GM21381 (cell line): ENCODE measurements around the gene RPA1.
A peak's percentile ranks its signal among the peaks of the same experiment; 100 is the strongest.
"Not testable (repeated sequence)": the region's sequence is repeated elsewhere in the genome, so short reads cannot be mapped to it uniquely, and the experiment has no call there.

Source experiments
- ATAC-seq: cut with Tn5 transposase; IDR thresholded peaks from one replicate; pipeline ENCODE4 v1.9.1; 2021; ENCODE audit warnings: mild to moderate bottlenecking, moderate library complexity; ENCODE audit not compliant: unreplicated experiment

RPA1 gene

DNA sequence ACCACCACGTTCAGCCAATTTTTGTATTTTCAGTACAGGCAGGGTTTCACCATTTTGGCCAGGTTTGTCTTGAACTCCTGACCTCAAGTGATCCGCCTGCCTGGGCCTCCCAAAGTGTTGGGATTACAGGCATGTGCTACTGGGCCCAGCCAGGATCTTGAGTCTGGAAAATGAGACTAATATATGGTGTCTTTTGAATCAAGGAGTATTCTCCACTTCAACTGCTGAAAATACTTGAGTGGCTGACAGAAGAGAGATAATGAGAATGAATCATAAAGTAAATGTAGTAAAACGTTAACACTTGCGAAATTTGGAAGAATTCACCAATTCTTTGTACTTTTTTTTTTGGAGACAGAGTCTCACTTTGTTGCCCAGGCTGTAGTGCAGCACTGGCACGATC, 16.7 kb upstream of the RPA1 start:
- ATAC-seq = no peak

DNA sequence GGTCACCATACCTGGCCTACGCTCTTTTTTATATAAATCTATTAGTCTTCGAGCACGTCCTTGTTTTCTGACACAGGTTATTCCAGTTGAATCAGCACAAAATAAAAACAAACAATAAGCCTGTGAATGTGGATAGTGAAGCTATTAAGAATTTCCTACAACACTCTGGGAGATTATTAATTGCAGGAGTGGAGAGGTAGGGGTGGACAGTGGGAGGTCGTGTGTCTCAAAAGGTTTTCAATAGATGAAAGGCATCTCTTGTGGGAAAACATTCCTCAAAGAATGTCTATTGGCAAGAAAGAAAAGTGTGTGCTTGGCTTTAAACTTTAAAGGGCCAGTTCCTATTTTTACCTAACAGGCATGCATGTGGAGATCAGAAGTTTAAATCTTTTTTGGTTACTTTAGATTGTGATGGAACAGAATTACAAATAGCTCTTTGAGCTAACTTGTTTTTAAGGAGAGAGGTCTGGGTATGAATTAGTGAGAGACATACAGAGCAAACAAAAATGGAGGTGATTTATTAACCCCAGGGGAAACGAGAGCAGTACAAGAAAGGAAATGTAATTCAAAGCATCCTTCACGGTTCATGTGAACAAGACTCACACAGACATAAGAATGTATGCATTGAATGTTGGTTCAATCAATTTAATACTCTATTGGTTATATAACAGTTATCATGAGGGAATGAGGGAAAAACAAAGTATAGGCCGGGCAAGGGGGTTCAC, 9.1 kb upstream of the RPA1 start:
- no peak for ATAC-seq

- no peak for ATAC-seq
Measured at GRCh38 chr17:1829216-1829591, 601 bp upstream of the RPA1 start.

DNA sequence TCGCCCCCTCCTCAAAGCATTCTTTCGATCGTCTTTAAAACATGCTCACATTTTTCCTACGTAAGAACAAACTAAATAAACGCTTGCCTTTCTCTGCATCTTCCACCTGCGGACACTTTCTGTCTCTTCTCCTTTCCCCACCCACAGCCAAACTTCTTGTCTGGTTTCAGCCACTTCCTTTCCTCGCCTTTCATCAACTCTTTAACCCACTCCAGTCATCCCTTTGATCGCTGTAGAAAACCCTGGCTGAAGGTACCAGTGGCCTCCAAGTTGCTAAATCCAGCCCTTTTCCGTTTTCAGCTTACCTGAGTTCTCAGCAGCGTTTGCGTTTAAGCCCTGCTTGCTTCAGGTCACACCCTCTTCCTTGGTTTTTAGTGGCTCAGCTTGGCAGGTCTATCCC, 483 bp downstream of the RPA1 start:
- ATAC-seq = no peak

DNA sequence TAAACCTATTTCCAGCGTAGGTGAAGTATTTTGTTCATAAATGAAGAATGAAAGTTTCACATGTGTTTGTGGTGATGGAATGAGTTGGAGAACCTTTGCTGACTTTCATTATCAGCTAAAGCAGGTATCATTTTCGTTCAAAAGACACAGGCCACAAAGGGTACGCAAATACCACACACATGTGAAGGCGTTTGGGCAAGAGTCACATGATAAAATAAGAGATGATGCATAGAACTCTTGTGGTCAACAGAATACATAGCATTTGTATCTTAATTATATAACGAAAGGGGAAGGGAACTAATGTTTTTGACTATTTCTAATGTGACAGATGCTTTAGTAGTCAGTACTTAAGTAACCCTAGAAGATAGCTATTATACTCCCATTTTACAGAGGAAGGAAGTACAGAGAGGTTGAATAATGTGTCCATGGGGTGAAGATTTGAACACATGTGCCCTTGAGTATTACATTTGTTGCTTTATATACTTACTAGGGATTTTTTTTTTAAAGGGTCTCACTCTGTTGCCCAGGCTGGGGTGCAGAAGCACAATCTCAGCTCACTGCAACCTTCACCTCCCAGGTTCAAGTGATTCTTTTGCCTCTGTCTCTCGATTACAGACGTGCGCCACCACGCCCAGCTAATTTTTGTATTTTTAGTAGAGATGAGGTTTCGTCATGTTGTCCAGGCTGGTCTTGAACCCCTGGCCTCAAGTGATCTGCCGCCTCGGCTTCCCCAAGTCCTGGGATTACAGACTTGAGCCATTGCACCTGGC, 4.8 kb downstream of the RPA1 start:
- ATAC-seq = peak; percentile 50

GRCh38 chr17:1839516-1839915, 9.7 kb downstream of the RPA1 start:
- ATAC-seq = no peak

- no peak for ATAC-seq
Measured at GRCh38 chr17:1843947-1844346, 14.1 kb downstream of the RPA1 start.

DNA sequence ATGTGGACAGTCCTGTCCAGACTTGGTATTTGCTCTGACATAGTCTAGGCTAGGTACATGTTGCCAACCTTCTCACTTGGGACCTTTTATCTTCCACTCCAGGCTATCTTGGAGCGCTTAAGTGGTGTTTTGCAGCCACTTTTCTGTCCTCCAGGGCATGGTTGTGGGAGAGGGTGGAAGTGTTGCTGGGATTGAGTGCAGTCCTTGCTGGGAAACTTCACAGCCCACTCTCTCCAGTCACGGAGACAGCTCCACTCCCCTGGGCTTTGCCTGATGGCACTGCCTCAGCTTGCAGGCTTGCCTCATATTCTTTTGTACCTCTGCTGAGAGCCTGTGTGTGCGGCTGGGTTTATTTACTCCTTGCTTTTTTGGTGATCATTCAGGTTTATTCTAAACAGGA, 17.4 kb downstream of the RPA1 start:
- no peak for ATAC-seq

DNA sequence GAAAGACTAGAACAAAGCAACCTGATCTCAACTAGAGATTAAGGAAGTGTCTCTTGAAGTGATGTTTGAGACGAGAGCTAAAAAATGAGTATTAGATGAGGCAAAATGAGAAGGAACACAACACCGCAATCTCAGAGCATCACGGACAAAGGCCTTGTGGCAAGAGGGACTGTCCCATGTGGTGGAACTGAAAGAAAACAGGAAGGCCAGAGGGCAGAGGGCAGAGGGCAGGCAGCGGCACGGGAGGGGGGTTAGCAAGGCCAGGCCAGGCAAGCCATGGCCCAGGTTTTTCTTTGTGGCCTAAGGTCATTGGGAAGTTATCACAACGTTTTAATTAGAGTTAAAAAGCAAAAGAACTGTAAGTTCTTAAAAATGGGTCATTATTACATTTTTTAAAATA, 22.5 kb downstream of the RPA1 start:
- ATAC-seq = no peak

DNA sequence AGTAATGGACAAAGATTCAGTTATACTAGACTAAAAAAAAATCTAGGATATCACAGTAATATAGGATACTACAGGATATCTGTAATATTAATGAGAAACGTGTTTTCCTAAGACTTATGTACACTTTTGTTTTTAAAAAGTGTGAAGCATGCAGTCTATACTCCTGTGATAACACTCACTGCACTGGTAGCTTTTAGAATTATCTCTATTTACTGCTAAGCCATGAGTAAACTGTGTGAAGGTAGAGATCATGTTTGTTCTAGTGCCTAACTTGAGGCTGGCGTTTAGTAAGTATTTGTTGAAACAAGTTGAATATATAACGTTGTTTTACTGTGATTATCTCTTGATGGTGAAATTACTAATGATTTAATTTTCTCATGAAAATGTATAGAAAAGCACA, 23.9 kb downstream of the RPA1 start:
- ATAC-seq = no peak

DNA sequence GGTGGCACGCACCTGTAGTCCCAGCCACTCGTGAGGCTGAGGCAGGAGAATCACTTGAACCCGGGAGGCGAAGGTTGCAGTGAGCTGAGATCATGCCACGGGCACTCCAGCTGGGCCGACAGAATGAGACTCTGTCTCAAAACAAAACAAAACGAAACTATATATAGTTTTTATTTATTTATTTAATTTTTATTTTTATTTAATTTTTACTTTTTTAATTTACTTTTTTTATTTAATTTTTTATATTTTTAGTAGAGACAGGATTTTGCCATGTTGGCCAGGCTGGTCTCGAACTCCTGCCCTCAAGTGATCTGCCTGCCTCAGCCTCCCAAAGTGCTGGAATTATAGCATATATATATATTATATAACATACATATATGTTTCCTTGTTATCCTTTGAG, 26.7 kb downstream of the RPA1 start:
- not testable (repeated sequence) for ATAC-seq

DNA sequence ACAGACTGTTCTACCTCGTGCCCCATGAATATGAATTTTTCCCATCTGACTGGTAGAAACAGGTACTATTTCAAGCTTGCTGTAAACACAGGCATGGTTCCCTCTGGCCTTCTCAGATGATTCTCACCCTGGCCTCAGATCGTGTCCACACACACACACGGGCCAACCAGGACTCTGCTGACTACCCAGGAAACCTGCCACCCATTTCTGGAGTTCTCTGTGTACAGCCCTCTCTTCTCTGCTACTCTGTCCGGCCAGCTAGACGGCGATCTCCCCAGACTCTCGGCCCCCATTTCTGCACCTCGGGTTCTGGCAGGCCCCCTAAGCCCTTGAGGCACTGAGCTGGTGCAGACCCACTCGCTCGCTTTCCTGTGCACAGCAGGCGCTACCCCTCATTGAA, 31.2 kb downstream of the RPA1 start:
- no peak for ATAC-seq

DNA sequence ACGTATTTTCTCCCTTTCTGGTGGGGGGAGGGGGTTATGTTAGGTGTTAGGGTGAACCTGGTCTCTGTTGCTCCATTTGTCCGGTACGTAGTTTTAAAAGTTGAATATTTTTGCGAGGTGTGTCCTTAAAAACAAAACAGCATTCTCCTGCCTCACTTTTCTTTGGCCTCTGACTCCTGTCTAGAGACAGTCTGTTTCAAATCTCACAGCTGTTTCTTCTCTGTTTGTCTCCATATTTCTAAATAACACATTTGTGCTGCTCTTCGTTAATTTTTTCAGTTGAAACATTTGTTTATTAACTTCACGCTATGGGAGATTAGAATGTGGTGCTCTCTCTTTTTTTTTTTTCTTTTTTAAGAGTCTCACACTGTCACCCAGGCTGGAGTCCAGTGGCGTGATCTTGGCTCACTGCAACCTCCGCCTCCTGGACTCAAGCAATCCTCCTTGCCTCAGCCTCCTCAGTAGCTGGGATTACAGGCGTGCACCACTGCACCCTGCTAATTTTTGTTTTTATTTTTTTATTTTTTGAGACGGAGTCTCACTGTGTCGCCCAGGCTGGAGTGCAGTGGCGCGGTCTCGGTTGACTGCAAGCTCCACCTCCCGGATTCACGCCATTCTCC, 31.7 kb downstream of the RPA1 start:
- ATAC-seq = no peak

DNA sequence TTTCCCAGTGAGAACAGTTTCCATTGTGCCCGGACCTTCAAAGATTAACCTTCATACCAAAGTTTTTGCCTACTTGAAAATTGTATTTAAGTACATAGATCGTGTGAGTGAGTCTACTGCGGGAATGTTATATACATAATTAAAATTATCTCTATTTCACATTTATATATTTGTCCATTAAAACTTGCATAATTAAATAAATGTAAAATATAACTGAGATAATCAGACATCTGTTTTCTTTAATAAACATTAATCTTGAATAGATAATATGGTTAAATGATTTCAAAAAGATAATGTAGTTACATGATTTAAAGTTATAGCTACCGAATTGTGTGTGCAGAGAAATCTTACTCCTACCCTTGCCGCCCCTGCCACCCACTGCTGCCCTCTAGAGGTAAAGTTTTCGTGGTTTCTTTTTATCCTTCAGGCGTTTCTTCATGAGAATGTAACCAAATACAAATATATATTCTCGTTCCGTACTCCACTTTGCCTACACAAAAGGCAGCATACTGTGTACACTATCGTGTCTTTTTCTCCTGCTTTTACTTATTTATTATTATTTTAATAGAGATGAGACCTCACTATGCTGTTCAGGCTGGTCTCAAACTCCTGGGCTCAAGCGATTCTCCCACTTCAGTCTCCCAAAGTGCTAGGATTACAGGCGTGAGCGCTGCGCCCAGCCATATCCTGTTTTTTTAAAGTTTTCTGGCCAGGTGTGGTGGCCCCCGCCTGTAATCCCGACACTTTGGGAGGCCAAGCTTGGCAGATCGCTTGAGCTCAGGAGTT, 35.6 kb downstream of the RPA1 start:
- ATAC-seq = no peak

- ATAC-seq = no peak
Measured at GRCh38 chr17:1867307-1867706, 37.5 kb downstream of the RPA1 start.

DNA sequence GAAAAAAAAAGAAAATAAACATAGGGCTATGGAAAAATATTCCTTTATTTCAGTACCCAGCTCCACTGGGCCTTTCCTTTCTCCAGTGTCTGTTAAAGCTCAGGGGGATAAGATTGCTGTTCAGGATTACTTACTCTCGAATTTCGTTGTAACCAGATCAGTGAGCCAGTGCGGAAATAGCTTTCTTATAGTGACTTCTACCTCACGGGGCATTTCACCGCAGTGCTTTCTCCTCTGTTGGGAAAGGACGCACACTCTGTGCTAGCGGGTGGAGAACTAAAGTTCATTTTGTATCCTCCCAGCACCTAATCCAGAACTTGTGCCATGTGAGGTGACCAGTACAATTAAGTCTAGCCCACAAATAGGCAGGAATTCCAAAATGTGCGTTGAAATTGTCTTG, 38.3 kb downstream of the RPA1 start:
- ATAC-seq = no peak

DNA sequence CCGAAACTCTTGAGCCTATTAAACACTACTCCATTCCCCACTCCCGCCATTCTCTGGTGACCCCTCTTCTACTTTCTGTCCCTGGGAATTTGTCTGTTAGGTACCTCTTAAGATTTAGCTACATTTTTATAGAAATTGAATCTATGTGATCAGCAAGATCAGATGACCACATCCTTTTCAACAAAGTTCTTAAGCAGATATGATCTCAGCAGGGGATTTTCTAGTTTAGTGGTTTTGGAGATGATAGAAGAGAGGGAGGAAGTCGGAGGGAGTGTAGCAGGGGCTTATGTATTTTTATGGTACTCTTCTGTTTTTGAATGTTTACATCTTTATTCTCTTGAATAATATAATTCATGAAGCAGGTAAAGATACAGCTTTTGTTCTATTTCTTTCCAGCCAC, 40.8 kb downstream of the RPA1 start:
- no peak for ATAC-seq

DNA sequence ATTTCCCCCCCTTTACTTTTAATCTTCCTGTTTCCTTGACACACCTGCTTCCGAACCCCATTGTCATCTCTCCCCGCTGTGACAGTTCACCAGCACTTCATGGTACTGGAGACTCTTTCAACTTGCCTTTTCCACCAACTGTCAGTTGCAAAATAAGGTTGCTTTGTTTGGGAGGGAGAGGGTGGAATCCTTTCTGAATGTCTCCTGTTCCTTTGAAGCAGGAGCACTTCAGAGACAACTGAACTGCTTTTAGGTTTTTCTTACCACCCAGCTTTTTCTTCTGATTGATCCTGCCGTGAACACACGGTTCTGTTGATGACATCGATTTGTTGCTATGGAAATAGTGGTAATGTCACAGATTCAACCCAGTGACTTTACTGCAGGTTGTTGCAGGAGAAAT, 42.0 kb downstream of the RPA1 start:
- ATAC-seq = no peak

GRCh38 chr17:1872254-1872653, 42.4 kb downstream of the RPA1 start:
- no peak for ATAC-seq

DNA sequence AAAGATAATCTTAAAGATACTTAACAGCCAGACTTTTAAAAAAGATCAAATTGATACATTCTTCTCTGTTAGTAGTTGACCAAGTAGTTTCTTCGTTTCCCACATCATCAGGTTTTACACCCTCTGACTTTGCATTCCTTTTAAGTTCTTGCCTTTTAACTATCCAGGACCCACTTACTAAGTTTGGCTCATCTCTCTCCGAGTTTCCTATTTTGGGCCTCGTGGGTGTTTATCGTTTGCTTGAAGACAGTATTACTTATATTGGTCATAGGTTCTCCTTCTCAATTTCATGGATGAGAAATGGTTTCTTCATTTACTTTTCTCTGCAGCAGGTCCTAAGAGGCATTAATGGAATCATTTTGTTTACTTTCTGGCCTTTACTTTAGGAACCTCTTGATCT, 43.2 kb downstream of the RPA1 start:
- no peak for ATAC-seq

DNA sequence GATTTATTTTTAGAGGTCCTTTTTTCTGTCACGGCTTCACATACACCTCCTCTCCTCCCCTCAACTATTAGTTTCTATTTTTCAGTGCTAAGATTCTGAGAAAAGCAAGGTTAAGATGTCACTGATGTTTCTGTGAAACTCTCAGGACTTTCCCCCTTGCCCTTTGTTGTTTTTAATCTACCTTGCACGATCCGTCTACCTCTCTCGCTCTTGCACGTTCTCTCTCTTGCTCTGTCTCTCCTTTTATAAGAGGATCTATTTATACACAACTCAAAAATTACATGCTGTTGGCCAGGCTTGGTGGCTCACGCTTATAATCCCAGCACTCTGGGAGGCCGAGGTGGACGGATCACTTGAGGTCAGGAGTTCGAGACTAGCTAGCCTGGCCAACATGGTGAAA, 43.6 kb downstream of the RPA1 start:
- ATAC-seq = no peak
